CD4-positive, alpha-beta T cell treated with Interferon alpha-2 for 1 hour (primary cell): Measurements from ENCODE around the gene FNIP1.
A peak's percentile ranks its signal among the peaks of the same experiment; 100 is the strongest.
"Not testable (repeated sequence)": the region's sequence is repeated elsewhere in the genome, so short reads cannot be mapped to it uniquely, and the experiment has no call there.

Source experiments
- DNase-seq, 2 donors: peaks; one replicate each; pipeline ENCODE4 v3.0.0-alpha.2; 2020 to 2022

FNIP1 gene

DNA sequence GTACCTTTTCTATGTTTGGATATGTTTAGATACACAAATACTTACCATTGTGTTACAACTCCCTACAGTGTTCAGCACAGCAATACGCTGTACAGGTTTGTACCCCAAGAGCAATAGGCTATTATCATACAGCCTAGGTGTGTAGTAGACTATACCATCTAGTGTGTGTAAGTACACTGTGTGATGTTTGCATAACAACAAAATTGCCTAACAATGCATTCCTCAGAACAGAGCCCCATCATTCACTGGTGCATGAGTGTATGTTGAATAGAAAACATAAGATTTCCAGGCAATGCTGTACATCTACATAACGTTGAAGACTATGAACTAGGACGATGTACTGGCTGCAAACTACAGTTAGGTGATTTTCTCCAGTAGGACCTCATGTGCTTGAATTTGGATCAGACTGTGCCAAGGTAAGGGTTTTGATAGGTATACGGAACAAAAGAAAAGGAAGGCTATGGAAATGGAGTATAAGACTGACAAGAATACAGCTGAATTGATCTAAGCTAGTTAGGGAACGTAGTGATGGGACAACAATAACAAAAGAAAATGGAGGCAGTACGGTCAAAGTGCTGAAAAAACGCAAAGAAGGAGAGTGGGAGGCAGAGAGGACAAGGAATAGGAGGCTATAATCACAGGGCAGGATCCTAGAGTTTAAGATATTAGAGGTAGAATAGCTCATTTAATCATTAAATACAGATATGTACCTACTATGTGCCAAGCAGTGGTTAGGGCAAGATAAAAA lies 46.9 kb downstream of the FNIP1 start:
- DNase-seq, result no peak

GRCh38 chr5:131749138-131749537 lies 47.7 kb downstream of the FNIP1 start:
- DNase-seq, result no peak

DNA sequence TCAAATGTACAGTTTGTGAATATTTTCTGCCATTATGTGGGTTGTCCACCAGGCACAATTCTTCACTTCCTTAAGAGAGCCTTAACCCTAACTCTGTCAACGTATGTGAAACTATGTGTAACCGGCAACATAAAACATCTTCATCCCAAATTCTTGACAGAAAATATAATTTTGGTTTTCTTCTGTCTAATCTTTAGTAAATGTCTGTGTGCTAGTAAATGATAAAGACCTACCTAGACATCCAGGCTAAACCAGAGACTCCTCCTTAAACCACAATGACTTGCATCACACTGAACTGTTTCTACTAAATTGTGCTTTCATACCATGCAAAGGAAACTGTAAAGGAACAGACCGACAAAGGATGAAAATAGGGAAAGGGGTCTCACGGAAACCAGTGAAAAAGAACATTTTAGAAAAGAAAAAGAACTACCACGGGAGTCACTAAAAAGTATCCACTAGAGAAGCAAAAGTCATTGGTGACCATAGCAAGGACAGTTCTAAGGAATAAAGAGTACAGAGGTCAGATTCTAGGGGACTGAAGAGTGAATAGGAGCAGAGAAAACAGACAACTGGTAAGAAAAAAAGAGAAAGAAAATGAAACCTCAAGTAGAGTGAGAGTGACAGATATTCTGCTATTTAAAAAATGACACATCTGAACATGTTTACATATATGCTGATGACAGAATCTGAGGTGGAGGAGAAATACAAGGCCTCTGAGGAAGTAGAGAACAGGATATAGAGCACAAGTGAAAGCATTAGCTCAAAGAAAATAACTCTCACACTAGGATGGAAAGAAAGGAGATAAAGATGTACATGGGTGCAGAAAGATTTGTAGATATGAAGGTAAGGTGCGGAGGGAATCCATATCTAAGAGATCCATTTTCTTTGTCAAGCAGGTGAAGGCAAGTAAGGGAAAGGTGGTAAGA lies 49.4 kb downstream of the FNIP1 start:
- peak in 1 of 2 donors; percentile 28 for DNase-seq

DNA sequence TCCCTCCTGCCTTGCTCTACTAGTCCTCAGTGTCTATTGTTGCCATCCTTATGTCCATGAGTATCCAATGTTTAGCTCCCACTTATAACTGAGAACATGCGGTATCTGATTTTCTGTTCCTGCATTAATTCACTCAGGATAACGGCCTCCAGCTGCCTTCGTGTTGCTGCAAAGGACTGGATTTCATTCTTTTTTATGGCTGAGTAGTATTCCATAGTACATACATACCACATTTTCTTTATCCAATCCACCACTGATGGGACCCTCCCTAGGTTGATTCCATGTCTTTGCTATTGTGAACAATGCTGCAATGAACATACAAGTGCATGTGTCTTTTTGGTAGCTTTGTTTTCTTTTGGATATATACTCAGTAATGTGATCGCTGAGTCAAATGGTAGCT lies 50.4 kb downstream of the FNIP1 start:
- DNase-seq, result no peak

DNA sequence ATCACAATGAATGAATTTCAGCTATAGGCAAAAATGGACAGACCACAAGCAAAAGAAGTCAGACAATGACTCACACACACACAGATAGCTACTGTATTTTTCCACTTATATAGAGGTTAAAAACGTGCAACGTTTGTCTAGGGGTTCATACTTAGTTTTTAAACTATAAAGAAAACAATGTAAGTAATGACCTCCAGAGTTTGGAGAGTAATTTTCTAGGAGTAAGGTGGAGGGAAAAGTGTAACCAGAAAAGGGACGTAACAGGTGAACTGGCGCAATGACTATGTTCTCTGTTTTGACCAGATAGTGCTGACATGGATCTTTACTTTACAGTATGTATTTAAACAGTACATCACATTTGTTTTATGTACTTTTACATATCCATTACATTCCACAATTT lies 51.1 kb downstream of the FNIP1 start:
- no peak for DNase-seq

- DNase-seq, result no peak
These were observed 51.7 kb downstream of the FNIP1 start for GRCh38 chr5:131745155-131745554.

GRCh38 chr5:131740477-131740876 lies 56.3 kb downstream of the FNIP1 start:
- no peak for DNase-seq

- no peak for DNase-seq
These were observed 61.4 kb downstream of the FNIP1 start for GRCh38 chr5:131735393-131735792.

DNA sequence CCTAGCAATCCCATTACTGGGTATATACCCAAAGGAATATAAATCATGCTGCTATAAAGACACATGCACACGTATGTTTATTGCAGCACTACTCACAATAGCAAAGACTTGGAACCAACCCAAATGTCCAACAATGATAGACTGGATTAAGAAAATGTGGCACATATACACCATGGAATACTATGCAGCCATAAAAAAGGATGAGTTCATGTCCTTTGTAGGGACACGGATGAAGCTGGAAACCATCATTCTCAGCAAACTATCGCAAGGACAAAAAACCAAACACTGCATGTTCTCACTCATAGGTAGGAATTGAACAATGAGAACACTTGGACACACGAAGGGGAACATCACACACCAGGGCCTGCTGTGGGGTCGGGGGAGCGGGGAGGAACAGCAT lies 61.9 kb downstream of the FNIP1 start:
- not testable (repeated sequence) for DNase-seq

DNA sequence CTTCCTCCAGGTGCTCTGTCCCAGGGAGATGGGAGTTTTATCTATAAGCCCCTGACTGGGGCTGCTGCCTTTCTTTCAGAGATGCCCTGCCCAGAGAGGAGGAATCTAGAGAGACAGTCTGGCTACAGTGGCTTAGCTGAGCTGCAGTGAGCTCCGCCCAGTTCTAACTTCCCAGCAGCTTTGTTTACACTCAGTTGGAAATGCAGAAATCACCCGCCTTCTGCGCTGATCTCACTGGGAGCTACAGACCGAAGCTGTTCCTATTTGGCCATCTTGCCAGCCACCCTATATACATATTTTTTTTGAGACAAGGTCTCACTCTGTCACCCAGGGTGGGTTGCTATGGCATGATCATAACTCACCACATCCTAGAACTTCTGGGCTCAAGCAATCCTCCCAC lies 67.5 kb downstream of the FNIP1 start:
- not testable (repeated sequence) for DNase-seq

- DNase-seq, result not testable (repeated sequence)
These were observed 72.7 kb downstream of the FNIP1 start for GRCh38 chr5:131724089-131724488.

DNA sequence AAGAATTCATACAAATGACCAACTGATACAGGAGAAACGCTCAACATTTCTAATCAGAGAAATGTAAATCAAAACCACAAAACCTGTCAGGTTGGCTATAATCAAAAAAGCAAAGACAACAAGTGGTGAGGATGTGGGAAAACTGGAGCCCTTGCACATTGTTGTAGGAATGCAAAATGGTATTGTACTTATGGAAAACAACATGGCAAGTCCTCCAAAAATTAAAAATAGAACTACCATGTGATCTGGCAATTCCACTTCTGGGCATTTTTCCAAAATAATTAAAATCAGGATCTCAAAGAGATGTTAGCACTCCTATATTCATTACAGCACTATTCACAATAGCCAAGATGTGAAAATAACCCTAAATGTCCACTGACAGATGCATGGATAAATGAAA lies 76.1 kb downstream of the FNIP1 start:
- DNase-seq, result no peak

GRCh38 chr5:131719564-131719963 lies 77.3 kb downstream of the FNIP1 start:
- no peak for DNase-seq

DNA sequence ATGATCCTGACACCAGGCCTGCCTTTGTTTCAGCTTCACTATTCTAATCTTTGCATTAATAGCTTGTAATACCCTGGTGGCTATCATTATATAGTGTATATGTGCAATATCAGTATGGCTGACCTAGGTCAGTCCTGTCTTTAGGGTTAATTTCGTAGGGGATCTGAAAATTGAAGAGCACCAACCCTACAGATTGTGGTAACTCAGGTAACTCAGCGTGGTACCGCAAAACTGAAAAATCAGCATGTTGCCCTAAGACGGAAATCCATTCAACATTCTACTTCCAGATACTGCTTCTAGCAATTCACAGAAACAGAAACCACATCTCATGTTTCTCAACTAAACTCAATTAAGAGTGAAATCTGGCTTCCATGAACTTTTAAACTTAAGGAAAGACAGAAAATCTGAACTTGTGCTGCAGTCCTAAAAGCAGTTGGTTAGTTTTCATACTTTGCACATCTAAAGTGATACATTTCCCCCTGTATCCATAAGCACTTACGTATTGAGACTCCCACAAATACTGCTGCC lies 78.3 kb downstream of the FNIP1 start:
- no peak for DNase-seq

- DNase-seq, result not testable (repeated sequence)
These were observed 79.7 kb downstream of the FNIP1 start for GRCh38 chr5:131717164-131717563.

DNA sequence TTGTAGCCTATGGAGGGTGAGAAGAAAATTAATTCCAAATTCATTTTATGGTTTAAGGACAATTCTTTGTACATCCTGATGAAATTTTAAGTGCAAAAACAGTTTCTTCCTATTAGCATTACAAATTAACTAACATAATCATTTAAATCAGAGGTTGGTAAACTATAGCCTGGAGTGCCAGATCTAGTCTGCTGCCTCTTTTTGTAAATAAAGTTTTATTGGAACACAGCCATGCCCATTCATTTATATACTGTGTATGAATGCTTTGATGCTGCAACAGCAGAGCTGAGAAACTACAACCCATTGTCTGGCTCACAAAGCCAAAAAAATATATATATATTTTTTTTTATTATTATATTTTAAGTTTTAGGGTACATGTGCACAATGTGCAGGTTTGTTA lies 80.2 kb downstream of the FNIP1 start:
- DNase-seq, result no peak

- DNase-seq, result no peak
These were observed 86.4 kb downstream of the FNIP1 start for GRCh38 chr5:131710391-131710790.

GRCh38 chr5:131709043-131709442 lies 87.8 kb downstream of the FNIP1 start:
- DNase-seq, result no peak

DNA sequence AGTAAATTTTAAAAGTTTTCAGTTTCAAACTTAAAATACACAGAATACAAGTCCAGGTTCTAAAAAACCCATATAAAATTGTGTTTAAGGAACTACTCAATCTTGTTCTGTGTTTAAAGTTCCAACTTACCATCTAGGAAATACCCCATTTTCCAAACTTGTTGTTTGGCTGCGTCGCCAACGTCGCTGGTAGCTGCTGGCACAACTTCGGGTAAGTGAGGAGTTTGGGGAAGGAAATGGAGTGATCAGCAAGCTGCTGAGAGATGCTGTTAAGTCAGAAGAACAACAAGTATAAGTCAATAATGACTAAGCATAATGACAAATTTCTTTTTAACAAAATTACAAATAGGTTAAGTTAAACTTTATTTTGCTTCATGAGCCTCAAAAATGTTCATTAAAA lies 90.5 kb downstream of the FNIP1 start:
- peak in 1 of 2 donors; percentile 13 for DNase-seq

DNA sequence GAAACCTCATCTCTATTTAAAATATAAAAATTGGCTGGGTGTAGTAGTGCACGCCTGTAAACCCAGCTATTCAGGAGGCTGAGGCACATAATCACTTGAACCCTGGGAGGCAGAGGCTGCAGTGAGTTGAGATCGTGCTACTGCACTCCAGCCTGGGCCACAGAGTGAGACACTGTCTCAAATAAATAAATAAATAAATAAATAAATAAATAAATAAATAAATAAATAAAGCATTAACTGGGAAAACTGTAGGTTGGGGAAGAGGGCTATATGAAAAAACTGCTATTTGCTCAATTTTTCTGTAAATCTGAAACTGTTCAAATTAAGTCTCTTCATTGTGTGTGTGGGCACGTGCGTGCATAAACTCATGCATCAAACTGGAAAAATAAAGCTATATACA lies 101.9 kb downstream of the FNIP1 start:
- no peak for DNase-seq

DNA sequence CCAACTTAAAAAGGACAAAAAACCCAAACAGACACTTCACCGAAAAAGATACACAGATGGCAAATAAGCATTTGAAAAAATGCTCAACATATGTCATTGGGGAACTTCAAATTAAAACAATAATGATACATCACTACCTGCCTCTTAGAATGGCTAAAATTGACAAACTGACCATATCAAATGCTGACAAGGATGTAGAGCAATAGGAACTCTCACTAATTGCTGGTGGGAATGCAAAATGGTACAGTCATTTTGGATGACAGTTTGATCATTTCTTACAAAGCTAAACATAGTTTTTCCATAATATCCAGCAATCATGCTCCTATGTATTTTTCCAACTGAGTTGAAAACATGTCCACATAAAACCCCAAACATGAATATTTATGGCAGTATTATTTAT lies 102.9 kb downstream of the FNIP1 start:
- DNase-seq, result no peak

GRCh38 chr5:131685516-131686171 lies 111.2 kb downstream of the FNIP1 start:
- DNase-seq, result no peak

- DNase-seq, result no peak
These were observed 112.2 kb downstream of the FNIP1 start for GRCh38 chr5:131684595-131684994.
